Glutamatergic neuron (in vitro differentiated cells): Measurements from ENCODE around the gene NSUN2. TPM values are rescaled to one million over a fixed set of nuclear protein-coding genes. Genes with fewer than 3 reads are reported as not detected.

Experiments
- DNase-seq: peaks from one replicate; pipeline ENCODE4 v3.0.0; 2022
- H3K27ac Mint-ChIP-seq: one replicate; pipeline ENCODE4 v1.8.0; 2020; ENCODE audit warnings: mild to moderate bottlenecking, mixed read lengths, inconsistent platforms; ENCODE audit not compliant: unreplicated experiment
- H3K27me3 Mint-ChIP-seq: one replicate; pipeline ENCODE4 v1.8.0; 2020; ENCODE audit warnings: mild to moderate bottlenecking, moderate library complexity, mixed read lengths, inconsistent platforms; ENCODE audit not compliant: unreplicated experiment
- H3K36me3 Mint-ChIP-seq: one replicate; pipeline ENCODE4 v1.8.0; 2020; ENCODE audit warnings: mild to moderate bottlenecking, mixed read lengths, inconsistent platforms; ENCODE audit not compliant: unreplicated experiment
- H3K4me1 Mint-ChIP-seq: one replicate; pipeline ENCODE4 v1.8.0; 2020; ENCODE audit warnings: mild to moderate bottlenecking, low read depth, mixed read lengths, inconsistent platforms; ENCODE audit not compliant: unreplicated experiment
- H3K4me3 Mint-ChIP-seq: one replicate; pipeline ENCODE4 v1.8.0; 2020; ENCODE audit warnings: mild to moderate bottlenecking, mixed read lengths, inconsistent platforms; ENCODE audit not compliant: unreplicated experiment
- H3K9me3 Mint-ChIP-seq: one replicate; pipeline ENCODE4 v1.8.0; 2020; ENCODE audit warnings: mild to moderate bottlenecking, moderate library complexity, mixed read lengths, inconsistent platforms; ENCODE audit not compliant: unreplicated experiment
- CTCF ChIP-seq: fragments of 200-600 bp; sonication (generic); IDR thresholded peaks from one replicate; pipeline ENCODE4 v1.5.0; 2021; ENCODE audit not compliant: partially characterized antibody, unreplicated experiment
- total RNA-seq: library from RNA; stranded (reverse); fragmentation: NEBNext Ultra II Directional; extraction: Animal tissue kit (Norgen Biotek cat#: 25700); gene quantifications from one replicate; pipeline ENCODE4 v1.2.1, GENCODE V29; 2021; ENCODE audit not compliant: unreplicated experiment

Gene NSUN2
- total RNA-seq, 1 donor from 2014 or later: 60.3 TPM

GRCh38 chr5:6603643-6604042 lies 29.2 kb downstream of the NSUN2 start:
- Mint-ChIP-seq H3K9me3 (peaks cover 7% of the 10 kb centered on the region), H3K27me3 (peaks cover 9% of the 10 kb centered on the region), H3K4me1 (peaks cover 41% of the 10 kb centered on the region), H3K36me3 (peaks cover 11% of the 10 kb centered on the region), H3K27ac (no peak overlapping the region), H3K4me3 (no peak overlapping the region)
- no peak for TF ChIP-seq CTCF
- DNase-seq: no peak

GRCh38 chr5:6602441-6602840 lies 30.4 kb downstream of the NSUN2 start:
- Mint-ChIP-seq H3K4me3 (peak overlapping the region; percentile 67), H3K4me1 (peaks cover 45% of the 10 kb centered on the region), H3K27ac (peak overlapping the region; percentile 92), H3K36me3 (peaks cover 13% of the 10 kb centered on the region), H3K9me3 (peaks cover 7% of the 10 kb centered on the region), H3K27me3 (peaks cover 9% of the 10 kb centered on the region)
- DNase-seq: no peak
- TF ChIP-seq CTCF: no peak

- H3K27me3 Mint-ChIP-seq: peaks cover 9% of the 10 kb centered on the region
- TF ChIP-seq CTCF: no peak
- peak overlapping the region; percentile 67 for H3K4me3 Mint-ChIP-seq
- peak overlapping the region; percentile 92 for H3K27ac Mint-ChIP-seq
- H3K36me3 Mint-ChIP-seq: peaks cover 17% of the 10 kb centered on the region
- H3K4me1 Mint-ChIP-seq: peaks cover 43% of the 10 kb centered on the region
- DNase-seq: peak; percentile 72
- H3K9me3 Mint-ChIP-seq: peaks cover 7% of the 10 kb centered on the region
Measured at GRCh38 chr5:6601816-6602215, 31.0 kb downstream of the NSUN2 start.

GRCh38 chr5:6601271-6601670 lies 31.6 kb downstream of the NSUN2 start:
- Mint-ChIP-seq H3K27ac (peak overlapping the region; percentile 92), H3K9me3 (peaks cover 7% of the 10 kb centered on the region)
- no peak for TF ChIP-seq CTCF

GRCh38 chr5:6599739-6600138 lies 33.1 kb downstream of the NSUN2 start:
- Mint-ChIP-seq H3K36me3 (peaks cover 16% of the 10 kb centered on the region), H3K4me1 (peaks cover 42% of the 10 kb centered on the region), H3K27ac (peak overlapping the region; percentile 79), H3K9me3 (peaks cover 7% of the 10 kb centered on the region), H3K27me3 (peaks cover 9% of the 10 kb centered on the region), H3K4me3 (no peak overlapping the region)
- no peak for TF ChIP-seq CTCF
- DNase-seq: no peak

More at GRCh38 chr5:6601271-6601670, 31.6 kb downstream of the NSUN2 start:
- Mint-ChIP-seq H3K4me3 (peak overlapping the region; percentile 67), H3K4me1 (peaks cover 43% of the 10 kb centered on the region), H3K27me3 (peaks cover 9% of the 10 kb centered on the region), H3K36me3 (peaks cover 17% of the 10 kb centered on the region)
- DNase-seq: peak; percentile 78
